ENCODE data around the gene SOCS7. TPM values are rescaled to one million over a fixed set of nuclear protein-coding genes. Genes with fewer than 3 reads are reported as not detected.

The SOCS7 gene
- total and polyA plus RNA-seq, 2 of the 4 experiments (the other 2 are of a cell fraction): 6.5 to 6.8 TPM

- TF ChIP-seq CTCF (conservative IDR thresholded peaks at IDR 0.05; ENCODE audit: low read depth, low read length): no peak
- no peak for TF ChIP-seq RFX5 (IDR thresholded peaks at IDR 0.05; ENCODE audit: low read depth, low read length)
- TF ChIP-seq POLR2A (IDR thresholded peaks at IDR 0.05; ENCODE audit: low read depth, low read length): no peak
- no peak for TF ChIP-seq BHLHE40 (IDR thresholded peaks at IDR 0.05; ENCODE audit: low read depth, low read length)
- no peak for TF ChIP-seq CEBPB (IDR thresholded peaks at IDR 0.05; ENCODE audit: low read depth, low read length)
- no peak for TF ChIP-seq NFE2L2 (IDR thresholded peaks at IDR 0.05; ENCODE audit: low read depth, low read length)
- no peak for TF ChIP-seq CHD1 (IDR thresholded peaks at IDR 0.05; ENCODE audit: low read depth, low read length)
Measured at GRCh38 chr17:38425031-38425430, 73.4 kb downstream of the SOCS7 start (continued).
